ENCODE results near the gene ZBTB7B.

ZBTB7B gene

DNA sequence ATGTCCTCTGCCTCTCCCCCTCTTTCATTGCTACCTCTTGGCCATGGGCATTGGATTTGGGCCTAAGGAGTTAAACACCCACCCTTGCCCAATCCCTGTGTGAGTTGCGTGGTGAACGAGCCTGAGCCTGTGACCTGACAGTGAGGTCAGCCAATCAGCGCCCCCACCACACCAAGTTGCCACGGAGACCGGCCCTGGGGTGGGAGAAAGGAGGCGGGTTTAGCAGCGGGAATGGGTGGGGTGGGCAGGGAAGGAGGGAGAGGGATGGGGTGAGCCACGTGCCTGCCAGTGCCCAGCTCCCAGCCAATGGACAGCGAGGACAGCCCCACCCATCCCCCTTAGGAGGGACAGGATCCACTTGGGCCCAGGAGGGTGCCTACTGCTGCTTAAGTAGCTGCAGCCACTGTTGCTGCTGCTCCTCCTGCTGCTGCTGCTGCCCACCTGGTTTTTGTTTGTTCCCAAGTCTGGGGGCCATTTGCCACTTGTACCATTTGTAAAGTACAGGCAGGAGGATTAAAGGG, 9.5 kb downstream of the ZBTB7B start:
- TF ChIP-seq, protein P1, sequence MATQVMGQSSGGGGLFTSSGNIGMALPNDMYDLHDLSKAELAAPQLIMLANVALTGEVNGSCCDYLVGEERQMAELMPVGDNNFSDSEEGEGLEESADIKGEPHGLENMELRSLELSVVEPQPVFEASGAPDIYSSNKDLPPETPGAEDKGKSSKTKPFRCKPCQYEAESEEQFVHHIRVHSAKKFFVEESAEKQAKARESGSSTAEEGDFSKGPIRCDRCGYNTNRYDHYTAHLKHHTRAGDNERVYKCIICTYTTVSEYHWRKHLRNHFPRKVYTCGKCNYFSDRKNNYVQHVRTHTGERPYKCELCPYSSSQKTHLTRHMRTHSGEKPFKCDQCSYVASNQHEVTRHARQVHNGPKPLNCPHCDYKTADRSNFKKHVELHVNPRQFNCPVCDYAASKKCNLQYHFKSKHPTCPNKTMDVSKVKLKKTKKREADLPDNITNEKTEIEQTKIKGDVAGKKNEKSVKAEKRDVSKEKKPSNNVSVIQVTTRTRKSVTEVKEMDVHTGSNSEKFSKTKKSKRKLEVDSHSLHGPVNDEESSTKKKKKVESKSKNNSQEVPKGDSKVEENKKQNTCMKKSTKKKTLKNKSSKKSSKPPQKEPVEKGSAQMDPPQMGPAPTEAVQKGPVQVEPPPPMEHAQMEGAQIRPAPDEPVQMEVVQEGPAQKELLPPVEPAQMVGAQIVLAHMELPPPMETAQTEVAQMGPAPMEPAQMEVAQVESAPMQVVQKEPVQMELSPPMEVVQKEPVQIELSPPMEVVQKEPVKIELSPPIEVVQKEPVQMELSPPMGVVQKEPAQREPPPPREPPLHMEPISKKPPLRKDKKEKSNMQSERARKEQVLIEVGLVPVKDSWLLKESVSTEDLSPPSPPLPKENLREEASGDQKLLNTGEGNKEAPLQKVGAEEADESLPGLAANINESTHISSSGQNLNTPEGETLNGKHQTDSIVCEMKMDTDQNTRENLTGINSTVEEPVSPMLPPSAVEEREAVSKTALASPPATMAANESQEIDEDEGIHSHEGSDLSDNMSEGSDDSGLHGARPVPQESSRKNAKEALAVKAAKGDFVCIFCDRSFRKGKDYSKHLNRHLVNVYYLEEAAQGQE (IDR thresholded peaks at IDR 0.05; ENCODE audit: insufficient read depth in 1 of 2, low read depth in 2 of 2, low read length in 2 of 2): no peak
- TF ChIP-seq TAF1 (IDR thresholded peaks at IDR 0.05; ENCODE audit: borderline replicate concordance, insufficient read depth, low read length) (no peak), FOXP2 (optimal IDR thresholded peaks at IDR 0.05; ENCODE audit: borderline replicate concordance, extremely low read depth, extremely low read length, insufficient read depth) (no peak), POLR2AphosphoS5 (IDR thresholded peaks at IDR 0.05; ENCODE audit: low read depth, low read length) (no peak), SIN3A (IDR thresholded peaks at IDR 0.05; ENCODE audit: borderline replicate concordance, insufficient read depth, low read length) (no peak)

DNA sequence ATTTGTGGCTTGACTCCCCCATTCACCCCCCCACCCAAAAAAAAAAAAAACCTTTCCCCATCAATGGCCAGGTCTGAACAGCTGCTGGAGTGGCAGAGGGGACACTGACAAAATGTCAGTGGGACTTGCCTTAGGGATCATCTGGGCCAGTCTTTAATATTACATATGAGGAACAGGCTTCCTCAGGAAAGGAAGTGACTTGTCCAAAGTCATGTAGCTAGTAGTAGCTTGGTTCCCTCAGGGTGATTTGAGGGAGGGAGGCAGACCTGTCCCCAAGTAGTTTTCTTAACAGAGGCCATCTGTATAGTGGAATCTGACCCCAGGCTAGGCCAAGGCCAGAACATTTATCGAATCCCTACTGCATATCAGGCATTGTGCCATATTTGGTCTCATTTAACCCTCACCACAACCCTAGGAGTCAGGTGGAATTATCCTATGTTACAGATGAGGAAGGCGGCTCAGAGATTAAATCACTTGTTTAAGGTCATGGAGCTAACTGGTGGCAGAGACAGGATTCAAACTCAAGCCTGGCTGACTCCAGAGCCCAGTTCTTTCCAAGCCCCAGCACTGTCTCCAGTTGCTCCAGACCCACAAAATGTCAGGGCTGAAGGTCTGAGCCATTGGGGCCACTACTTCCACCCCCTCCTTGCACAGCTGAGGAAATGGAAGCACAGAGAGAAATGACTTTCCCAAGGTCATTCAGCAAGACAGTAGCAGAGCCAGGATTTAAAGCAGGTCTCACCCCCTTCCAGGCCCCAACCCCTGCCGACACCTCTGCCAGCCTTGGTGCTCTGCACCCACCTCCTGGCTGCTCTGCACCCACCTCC, 10.4 kb downstream of the ZBTB7B start:
- TF ChIP-seq POLR2AphosphoS5 (IDR thresholded peaks at IDR 0.05; ENCODE audit: low read depth, low read length): no peak
- TF ChIP-seq TAF1 (IDR thresholded peaks at IDR 0.05; ENCODE audit: borderline replicate concordance, insufficient read depth, low read length): no peak
- TF ChIP-seq, protein P1 (IDR thresholded peaks at IDR 0.05; ENCODE audit: insufficient read depth in 1 of 2, low read depth in 2 of 2, low read length in 2 of 2): no peak
- TF ChIP-seq SIN3A (IDR thresholded peaks at IDR 0.05; ENCODE audit: borderline replicate concordance, insufficient read depth, low read length): no peak
- TF ChIP-seq FOXP2 (optimal IDR thresholded peaks at IDR 0.05; ENCODE audit: borderline replicate concordance, extremely low read depth, extremely low read length, insufficient read depth): no peak

DNA sequence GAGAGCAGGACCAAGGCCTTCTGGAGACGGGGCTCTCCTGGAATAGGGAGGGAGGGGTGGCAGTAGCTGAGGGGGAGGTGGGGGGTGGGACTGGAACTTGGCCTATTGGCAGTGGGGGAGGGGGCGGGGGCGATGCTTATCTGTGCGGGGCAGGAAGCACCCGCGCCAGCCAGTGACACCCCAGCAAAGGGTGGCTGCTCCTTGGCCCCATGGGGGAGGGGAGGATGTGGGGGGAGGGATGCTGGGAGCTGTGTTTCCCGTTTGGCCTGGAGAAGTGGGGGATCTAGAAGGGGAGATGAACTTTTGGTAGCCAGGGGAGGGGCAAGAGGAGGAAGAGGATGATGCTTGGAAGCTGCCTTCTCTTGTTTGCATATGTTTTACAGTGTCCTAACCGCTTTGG, 11.0 kb downstream of the ZBTB7B start:
- TF ChIP-seq TAF1 (IDR thresholded peaks at IDR 0.05; ENCODE audit: borderline replicate concordance, insufficient read depth, low read length) (no peak), POLR2AphosphoS5 (IDR thresholded peaks at IDR 0.05; ENCODE audit: low read depth, low read length) (no peak), FOXP2 (optimal IDR thresholded peaks at IDR 0.05; ENCODE audit: borderline replicate concordance, extremely low read depth, extremely low read length, insufficient read depth) (no peak), SIN3A (IDR thresholded peaks at IDR 0.05; ENCODE audit: borderline replicate concordance, insufficient read depth, low read length) (no peak)
- TF ChIP-seq, protein P1 (IDR thresholded peaks at IDR 0.05; ENCODE audit: insufficient read depth in 1 of 2, low read depth in 2 of 2, low read length in 2 of 2): no peak

DNA sequence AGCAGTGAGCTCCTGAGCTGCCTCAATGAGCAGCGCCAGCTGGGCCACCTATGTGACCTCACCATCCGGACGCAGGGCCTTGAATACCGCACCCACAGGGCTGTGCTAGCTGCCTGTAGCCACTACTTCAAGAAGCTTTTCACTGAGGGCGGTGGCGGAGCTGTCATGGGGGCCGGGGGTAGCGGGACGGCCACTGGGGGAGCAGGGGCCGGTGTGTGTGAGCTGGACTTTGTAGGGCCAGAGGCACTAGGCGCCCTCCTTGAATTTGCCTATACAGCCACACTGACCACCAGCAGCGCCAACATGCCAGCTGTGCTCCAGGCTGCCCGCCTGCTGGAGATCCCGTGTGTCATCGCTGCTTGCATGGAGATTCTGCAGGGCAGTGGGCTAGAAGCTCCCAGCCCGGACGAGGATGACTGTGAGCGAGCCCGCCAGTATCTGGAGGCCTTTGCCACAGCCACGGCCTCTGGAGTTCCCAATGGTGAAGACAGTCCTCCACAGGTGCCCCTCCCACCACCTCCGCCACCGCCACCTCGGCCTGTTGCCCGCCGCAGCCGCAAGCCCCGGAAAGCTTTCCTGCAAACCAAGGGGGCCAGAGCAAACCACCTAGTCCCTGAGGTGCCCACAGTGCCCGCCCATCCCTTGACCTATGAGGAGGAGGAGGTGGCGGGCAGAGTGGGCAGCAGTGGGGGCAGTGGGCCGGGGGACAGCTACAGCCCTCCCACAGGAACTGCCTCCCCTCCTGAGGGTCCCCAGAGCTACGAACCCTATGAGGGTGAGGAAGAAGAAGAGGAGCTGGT, 12.3 kb downstream of the ZBTB7B start:
- TF ChIP-seq POLR2AphosphoS5 (IDR thresholded peaks at IDR 0.05; ENCODE audit: low read depth, low read length): no peak
- TF ChIP-seq FOXP2 (optimal IDR thresholded peaks at IDR 0.05; ENCODE audit: borderline replicate concordance, extremely low read depth, extremely low read length, insufficient read depth): no peak
- TF ChIP-seq, protein P1 (IDR thresholded peaks at IDR 0.05; ENCODE audit: insufficient read depth in 1 of 2, low read depth in 2 of 2, low read length in 2 of 2): no peak
- TF ChIP-seq SIN3A (IDR thresholded peaks at IDR 0.05; ENCODE audit: borderline replicate concordance, insufficient read depth, low read length): no peak
- no peak for TF ChIP-seq TAF1 (IDR thresholded peaks at IDR 0.05; ENCODE audit: borderline replicate concordance, insufficient read depth, low read length)
